IPS-18c (cell line): Measurements from ENCODE around the gene SPOCK3.
"Not testable (repeated sequence)": the region's sequence is repeated elsewhere in the genome, so short reads cannot be mapped to it uniquely, and the experiment has no call there.

Source experiments
- H3K4me3 ChIP-seq: 2 replicates; pipeline ENCODE4 v1.7.0; 2013; ENCODE audit warnings: low read depth, mild to moderate bottlenecking, low read length, moderate library complexity; ENCODE audit not compliant: insufficient read depth
- H3K9me3 ChIP-seq: one replicate; pipeline ENCODE4 v1.6.1; 2013; ENCODE audit warnings: mild to moderate bottlenecking, low read length, moderate library complexity; ENCODE audit not compliant: control insufficient read depth, insufficient read depth

SPOCK3 gene

GRCh38 chr4:166823848-166824247, 410.4 kb downstream of the SPOCK3 start:
- Histone ChIP-seq H3K9me3 (no peaks in the 10 kb centered on the region), H3K4me3 (no peak overlapping the region)

GRCh38 chr4:166823126-166823525, 411.2 kb downstream of the SPOCK3 start:
- no peak overlapping the region for H3K4me3 ChIP-seq
- H3K9me3 ChIP-seq = no peaks in the 10 kb centered on the region

DNA sequence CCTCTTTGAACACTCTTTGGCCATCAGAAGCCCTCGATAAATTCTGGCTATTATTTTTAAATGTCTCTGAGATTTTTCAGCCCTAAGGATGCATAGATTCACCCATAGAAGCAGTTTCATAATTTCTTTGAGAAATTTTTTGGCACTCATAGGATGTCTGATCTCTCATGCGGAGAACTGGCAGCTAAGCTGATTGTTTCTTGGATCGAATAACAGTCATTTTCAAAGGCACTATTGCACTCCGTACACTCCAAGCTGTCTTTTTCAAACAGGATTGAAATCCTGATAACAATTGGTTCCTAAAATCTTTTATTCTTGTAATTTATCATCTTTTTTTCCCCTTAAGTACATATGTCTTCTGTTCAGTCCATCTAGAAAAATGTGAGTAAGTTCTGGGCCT, 411.9 kb downstream of the SPOCK3 start:
- Histone ChIP-seq H3K9me3 (no peaks in the 10 kb centered on the region), H3K4me3 (no peak overlapping the region)

DNA sequence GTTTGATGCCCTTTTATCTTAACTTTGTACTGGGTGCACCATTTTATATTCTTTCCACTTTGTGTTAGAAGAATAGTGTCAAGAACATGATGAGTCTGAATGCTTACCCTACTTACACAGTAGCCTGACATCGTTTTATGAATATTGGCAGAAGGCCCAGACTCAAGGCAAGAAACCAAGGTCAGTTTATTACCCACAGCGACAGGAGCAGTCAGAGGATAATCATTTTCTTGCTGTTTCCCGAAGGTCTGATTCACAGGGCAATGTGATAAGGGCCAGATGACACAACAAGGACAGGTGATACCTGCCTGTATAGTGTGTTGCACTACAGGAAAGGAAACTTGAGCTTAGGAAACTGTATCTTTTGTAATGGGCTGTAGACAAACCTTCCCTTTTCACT, 417.4 kb downstream of the SPOCK3 start:
- no peaks in the 10 kb centered on the region for H3K9me3 ChIP-seq
- H3K4me3 ChIP-seq = no peak overlapping the region

- Histone ChIP-seq H3K9me3 (no peaks in the 10 kb centered on the region), H3K4me3 (no peak overlapping the region)
These were observed 425.9 kb downstream of the SPOCK3 start for GRCh38 chr4:166808380-166808779.

GRCh38 chr4:166802346-166802745, 431.9 kb downstream of the SPOCK3 start:
- Histone ChIP-seq H3K9me3 (no peaks in the 10 kb centered on the region), H3K4me3 (no peak overlapping the region)

- Histone ChIP-seq H3K4me3 (no peak overlapping the region), H3K9me3 (no peaks in the 10 kb centered on the region)
These were observed 436.2 kb downstream of the SPOCK3 start for GRCh38 chr4:166798126-166798525.

GRCh38 chr4:166777760-166778159, 456.5 kb downstream of the SPOCK3 start:
- Histone ChIP-seq H3K4me3 (no peak overlapping the region), H3K9me3 (peaks cover 2% of the 10 kb centered on the region)

DNA sequence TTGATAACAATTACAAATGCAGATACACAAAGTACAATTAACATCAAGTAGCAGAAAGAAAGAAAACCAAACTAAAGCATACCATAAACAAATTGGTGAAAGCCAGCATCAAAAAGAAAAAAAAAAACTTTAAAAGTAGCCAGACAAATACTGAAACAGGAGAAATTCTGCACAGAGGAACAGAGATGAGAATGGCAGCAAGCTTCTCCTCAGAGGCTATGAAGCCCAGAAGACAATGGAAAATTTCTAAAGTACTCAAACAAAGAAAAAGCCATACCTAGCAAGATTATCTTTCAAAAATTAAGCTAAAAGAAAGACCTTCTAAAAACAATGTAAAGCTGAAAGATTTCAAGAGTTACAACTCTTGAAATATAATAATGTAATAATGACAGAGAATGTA, 471.3 kb downstream of the SPOCK3 start:
- no peak overlapping the region for H3K4me3 ChIP-seq
- H3K9me3 ChIP-seq = no peaks in the 10 kb centered on the region

DNA sequence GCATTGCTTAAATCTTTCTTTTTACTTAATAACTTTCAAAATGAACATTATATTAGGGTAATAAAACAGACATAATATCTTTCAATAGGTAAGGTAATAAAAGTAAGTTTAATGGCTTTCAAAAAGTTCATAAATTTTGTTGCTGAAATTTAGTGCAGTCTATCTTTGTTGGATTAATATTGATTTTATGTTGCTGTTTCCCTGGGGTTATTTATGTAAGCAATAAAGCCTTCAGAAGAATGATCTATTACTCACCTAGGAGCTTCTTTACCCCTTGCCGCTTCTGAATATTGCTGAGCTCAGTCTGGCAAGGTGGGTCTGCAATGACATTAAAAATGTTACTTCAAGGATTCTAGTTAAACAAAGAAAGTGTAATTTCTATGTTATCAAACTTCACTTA, 492.6 kb downstream of the SPOCK3 start:
- no peak overlapping the region for H3K4me3 ChIP-seq

GRCh38 chr4:166739215-166739614, 495.1 kb downstream of the SPOCK3 start:
- not testable (repeated sequence) for H3K4me3 ChIP-seq

More for the DNA sequence above, 492.6 kb downstream of the SPOCK3 start:
- peaks cover 8% of the 10 kb centered on the region for H3K9me3 ChIP-seq

DNA sequence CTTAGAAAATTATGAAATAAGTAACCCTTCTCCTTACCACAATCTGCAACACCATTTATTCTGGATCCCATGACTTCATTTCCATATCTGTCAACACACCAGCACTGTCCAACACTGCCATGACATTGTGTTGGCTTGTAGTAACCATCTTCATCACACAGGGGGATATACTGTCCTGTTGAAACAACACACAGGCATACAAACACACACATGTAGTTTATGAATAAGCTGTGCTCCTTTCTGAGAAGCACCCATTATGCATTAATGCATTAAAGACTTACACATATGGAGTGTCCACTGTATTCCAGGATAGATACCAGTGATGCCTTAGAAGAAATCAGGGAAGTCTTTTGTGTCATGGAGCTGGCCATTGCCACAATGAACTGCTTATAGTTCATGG, 496.9 kb downstream of the SPOCK3 start:
- no peak overlapping the region for H3K4me3 ChIP-seq
- no peaks in the 10 kb centered on the region for H3K9me3 ChIP-seq

More at GRCh38 chr4:166739215-166739614, 495.1 kb downstream of the SPOCK3 start:
- H3K9me3 ChIP-seq = not testable (repeated sequence)

GRCh38 chr4:166735553-166735952, 498.7 kb downstream of the SPOCK3 start:
- Histone ChIP-seq H3K4me3 (no peak overlapping the region), H3K9me3 (no peaks in the 10 kb centered on the region)

- Histone ChIP-seq H3K9me3 (no peaks in the 10 kb centered on the region), H3K4me3 (no peak overlapping the region)
These were observed 499.5 kb downstream of the SPOCK3 start for GRCh38 chr4:166734797-166735196.

DNA sequence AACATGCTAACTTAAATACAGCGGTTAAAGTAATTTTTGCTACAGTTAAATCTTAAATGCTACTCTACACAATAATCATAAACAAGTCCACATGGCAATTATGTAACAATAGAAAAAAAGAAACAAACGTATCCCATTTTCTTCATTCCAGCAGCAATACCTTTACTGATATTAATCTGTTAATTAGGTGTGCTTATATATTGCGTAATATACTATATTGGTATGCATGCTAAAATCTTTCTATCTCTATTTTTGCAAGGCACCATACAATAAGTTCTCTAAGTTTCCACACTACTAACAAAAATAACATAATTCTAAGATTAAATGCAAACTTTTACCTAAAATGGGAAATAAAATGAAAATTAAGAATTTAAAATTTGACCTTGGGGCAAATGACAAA, 500.6 kb downstream of the SPOCK3 start:
- Histone ChIP-seq H3K9me3 (no peaks in the 10 kb centered on the region), H3K4me3 (no peak overlapping the region)

DNA sequence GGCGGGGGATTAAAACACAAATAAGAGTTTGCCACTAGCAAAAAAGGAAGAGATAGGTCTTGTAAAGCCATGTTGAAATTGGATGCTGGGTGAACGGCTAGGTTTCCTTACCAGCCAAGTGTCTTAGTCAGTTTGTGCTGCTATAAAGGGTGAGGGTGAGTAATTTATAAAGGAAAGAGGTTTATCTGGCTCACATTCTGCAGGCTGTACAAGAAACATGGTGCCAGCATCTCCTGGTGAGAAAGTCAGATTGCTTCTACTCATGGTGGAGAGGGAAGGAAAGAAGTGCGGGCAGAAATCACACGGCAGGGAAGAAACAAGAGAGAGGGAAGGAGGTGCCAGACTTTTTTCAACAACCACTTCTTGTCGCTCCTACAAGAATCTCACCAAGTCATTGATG, 507.5 kb downstream of the SPOCK3 start:
- Histone ChIP-seq H3K9me3 (no peaks in the 10 kb centered on the region), H3K4me3 (no peak overlapping the region)

DNA sequence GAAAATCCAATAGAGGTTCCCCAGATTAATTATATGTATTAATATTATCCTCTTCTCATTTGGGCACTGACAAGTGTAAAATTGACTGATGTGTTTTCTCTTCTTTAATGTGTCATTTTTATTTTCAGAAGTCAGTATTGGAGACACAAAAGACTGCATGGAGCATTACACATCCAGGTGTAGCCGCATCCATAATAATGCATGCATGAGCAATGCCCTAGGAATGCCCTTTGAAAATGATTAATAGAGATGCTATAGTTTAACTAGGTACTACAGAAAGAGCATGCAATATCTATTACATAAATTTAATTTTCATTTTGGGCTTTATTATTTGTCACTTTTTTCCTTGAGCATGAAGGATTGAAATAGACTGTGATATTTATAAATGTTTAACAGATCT, 509.9 kb downstream of the SPOCK3 start:
- no peaks in the 10 kb centered on the region for H3K9me3 ChIP-seq
- H3K4me3 ChIP-seq = no peak overlapping the region

DNA sequence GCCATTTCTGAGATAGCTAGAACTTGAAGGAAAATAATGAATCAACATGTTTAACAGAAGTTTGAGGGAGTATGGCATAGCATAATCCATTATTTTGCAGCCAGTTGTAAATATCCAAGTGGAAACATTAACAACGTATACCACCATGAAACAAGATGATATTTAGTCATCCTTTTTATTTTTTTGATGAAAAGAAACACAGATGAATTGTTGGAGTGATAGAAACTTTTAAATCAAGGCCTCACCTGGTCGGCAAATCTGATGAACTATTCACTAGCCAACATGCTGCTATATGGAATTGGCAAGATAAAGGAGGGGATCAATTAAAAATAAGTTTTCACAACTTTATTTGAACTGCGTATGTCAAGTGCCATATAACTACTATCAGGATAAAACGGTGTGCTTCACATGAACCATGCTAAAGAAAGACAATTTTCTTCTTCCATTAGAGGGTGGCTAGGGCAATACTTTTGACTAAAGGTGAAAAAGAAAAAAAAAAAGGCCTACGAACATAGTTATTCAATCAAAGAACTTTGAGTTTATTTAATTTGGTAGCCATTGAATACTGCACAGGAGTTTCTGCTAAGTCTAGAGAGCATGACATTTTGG, 510.7 kb downstream of the SPOCK3 start:
- no peaks in the 10 kb centered on the region for H3K9me3 ChIP-seq
- no peak overlapping the region for H3K4me3 ChIP-seq
